Measurements from ENCODE around the gene RAB4B. TPM values are rescaled to one million over a fixed set of nuclear protein-coding genes. Genes with fewer than 3 reads are reported as not detected.

RAB4B gene
- total RNA-seq, 1 experiment from 2014 or later = 29.7 TPM

GRCh38 chr19:40786060-40787037 is 8.3 kb downstream of the RAB4B start (continued):
- TF ChIP-seq FOXP4 (CRISPR knock-in tag; IDR thresholded peaks at IDR 0.05) = no peak

GRCh38 chr19:40791349-40791748 is 13.3 kb downstream of the RAB4B start:
- no peaks in the 10 kb centered on the region for H3K9me3 Mint-ChIP-seq
- ATAC-seq (no peak), DNase-seq (ENCODE audit: low spot score) (no peak)
- no peak overlapping the region for H3K4me3 Mint-ChIP-seq
- ChIA-PET POLR2A (no interaction called here), CTCF (no interaction called here)
- TF ChIP-seq SMAD3 (CRISPR knock-in tag; IDR thresholded peaks at IDR 0.05; ENCODE audit: borderline replicate concordance) (no peak), STAT6 (CRISPR knock-in tag; conservative IDR thresholded peaks at IDR 0.05; ENCODE audit: low read depth) (no peak), HMGXB4 (CRISPR knock-in tag; IDR thresholded peaks at IDR 0.05) (no peak), ZNF232 (CRISPR knock-in tag; IDR thresholded peaks at IDR 0.05) (no peak), PREB (CRISPR knock-in tag; IDR thresholded peaks at IDR 0.05; ENCODE audit: borderline replicate concordance) (no peak), ZNF121 (CRISPR knock-in tag; IDR thresholded peaks at IDR 0.05) (no peak), TP53 (CRISPR knock-in tag; IDR thresholded peaks at IDR 0.05) (no peak), ERG (CRISPR knock-in tag; IDR thresholded peaks at IDR 0.05) (no peak), ESRRA (CRISPR knock-in tag; IDR thresholded peaks at IDR 0.05; ENCODE audit: borderline replicate concordance) (no peak), ZNF671 (CRISPR knock-in tag; IDR thresholded peaks at IDR 0.05) (no peak)
- peaks cover 9% of the 10 kb centered on the region for H3K36me3 Mint-ChIP-seq
- H3K27me3 Mint-ChIP-seq (ENCODE audit: low read depth) = no peaks in the 10 kb centered on the region
- peak overlapping the region; percentile 68 for H3K27ac Mint-ChIP-seq
- H3K4me1 Mint-ChIP-seq = 0 out of 2 replicates have a peak, but pooled peaks cover 2% of the 10 kb centered on the region

- no peaks in the 10 kb centered on the region for H3K9me3 Mint-ChIP-seq
- no peak overlapping the region for H3K27ac Mint-ChIP-seq
- H3K36me3 Mint-ChIP-seq = peaks cover 9% of the 10 kb centered on the region
- ChIA-PET CTCF (interaction anchor here (3.9 kb wide), 1 partner anchor 14 kb away, joined by 17 read pairs; the partner anchor contains the start of gene RAB4B), POLR2A (no interaction called here)
- no peak overlapping the region for H3K4me3 Mint-ChIP-seq
- H3K4me1 Mint-ChIP-seq = no peaks in the 10 kb centered on the region
- no peaks in the 10 kb centered on the region for H3K27me3 Mint-ChIP-seq (ENCODE audit: low read depth)
- DNase-seq (ENCODE audit: low spot score) (no peak), ATAC-seq (no peak)
- TF ChIP-seq JUN (CRISPR knock-in tag; IDR thresholded peaks at IDR 0.05) (no peak), CBFB (CRISPR knock-in tag; IDR thresholded peaks at IDR 0.05; ENCODE audit: low read depth) (no peak), OVOL2 (CRISPR knock-in tag; IDR thresholded peaks at IDR 0.05; ENCODE audit: borderline replicate concordance) (no peak), ZNF512 (CRISPR knock-in tag; IDR thresholded peaks at IDR 0.05; ENCODE audit: borderline replicate concordance) (no peak), ESRRA (CRISPR knock-in tag; IDR thresholded peaks at IDR 0.05; ENCODE audit: borderline replicate concordance) (no peak), CTCF (IDR thresholded peaks at IDR 0.05) (no peak), ZNF263 (CRISPR knock-in tag; IDR thresholded peaks at IDR 0.05; ENCODE audit: low read depth) (no peak)
These were observed 13.9 kb downstream of the RAB4B start for GRCh38 chr19:40791996-40792395.
